ENCODE results near the gene LY6G5C.

Gene LY6G5C

GRCh38 chr6:31632279-31632946 lies 48.5 kb downstream of the LY6G5C start:
- peak overlapping the region; percentile 8; the same call in 1 of the 2 replicates for H3K27ac ChIP-seq
- no peak for TF ChIP-seq CTCF (IDR thresholded peaks at IDR 0.05)
- TF ChIP-seq ZFX (IDR thresholded peaks at IDR 0.05; ENCODE audit: borderline replicate concordance) = no peak

- peak overlapping the region; percentile 8; the same call in 1 of the 2 replicates for H3K27ac ChIP-seq
- TF ChIP-seq CTCF (IDR thresholded peaks at IDR 0.05) (no peak), ZFX (IDR thresholded peaks at IDR 0.05; ENCODE audit: borderline replicate concordance) (no peak)
Measured at GRCh38 chr6:31631681-31632278, 49.1 kb downstream of the LY6G5C start.

- 0 out of 2 replicates have a peak overlapping the region, but pooled peaks have one; percentile 2 for H3K27ac ChIP-seq
- TF ChIP-seq CTCF (IDR thresholded peaks at IDR 0.05) (no peak), ZFX (IDR thresholded peaks at IDR 0.05; ENCODE audit: borderline replicate concordance) (no peak)
Measured at GRCh38 chr6:31631209-31631608, 49.7 kb downstream of the LY6G5C start.

GRCh38 chr6:31630177-31630934 lies 50.5 kb downstream of the LY6G5C start:
- TF ChIP-seq ZFX (IDR thresholded peaks at IDR 0.05; ENCODE audit: borderline replicate concordance) = no peak
- TF ChIP-seq CTCF (IDR thresholded peaks at IDR 0.05) = no peak
- H3K27ac ChIP-seq = 0 out of 2 replicates have a peak overlapping the region, but pooled peaks have one; percentile 2

DNA sequence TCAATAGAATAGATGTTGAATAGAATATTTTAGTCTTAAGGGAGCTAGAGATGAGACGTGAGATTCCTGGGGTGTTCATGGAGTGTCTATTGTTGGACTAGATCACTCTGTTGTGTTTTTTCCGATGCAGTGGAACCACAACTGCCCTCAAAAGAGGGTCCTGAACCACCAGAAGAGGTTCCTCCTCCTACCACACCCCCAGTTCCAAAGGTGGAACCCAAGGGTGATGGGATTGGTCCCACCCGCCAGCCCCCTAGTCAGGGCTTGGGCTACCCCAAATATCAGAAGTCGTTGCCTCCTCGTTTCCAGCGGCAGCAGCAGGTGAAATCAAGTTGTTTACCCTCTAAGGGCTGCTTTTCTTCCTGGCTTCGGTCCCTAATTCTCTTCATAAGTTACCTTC lies 51.9 kb downstream of the LY6G5C start:
- H3K27ac ChIP-seq = no peak overlapping the region
- TF ChIP-seq CTCF (IDR thresholded peaks at IDR 0.05) (no peak), ZFX (IDR thresholded peaks at IDR 0.05; ENCODE audit: borderline replicate concordance) (no peak)

GRCh38 chr6:31627690-31628287 lies 53.1 kb downstream of the LY6G5C start:
- TF ChIP-seq ZFX (IDR thresholded peaks at IDR 0.05; ENCODE audit: borderline replicate concordance) (no peak), CTCF (IDR thresholded peaks at IDR 0.05) (no peak)
- no peak overlapping the region for H3K27ac ChIP-seq
